AG10803 (cell line): ENCODE results near the gene MORF4L2.

Source experiments
- DNase-seq: peaks from one replicate; pipeline ENCODE4 v3.0.0; 2010; ENCODE audit warnings: low read depth
- H3K4me3 ChIP-seq: 2 replicates; pipeline ENCODE4 v1.5.1; 2011; ENCODE audit warnings: mild to moderate bottlenecking, low read length, control low read depth
- TF ChIP-seq, protein P1 (sequence below): conservative IDR thresholded peaks from 2 replicates; pipeline ENCODE4 v1.5.1; 2011; ENCODE audit warnings: mild to moderate bottlenecking, low read length, control low read depth, inconsistent platforms

Gene MORF4L2

DNA sequence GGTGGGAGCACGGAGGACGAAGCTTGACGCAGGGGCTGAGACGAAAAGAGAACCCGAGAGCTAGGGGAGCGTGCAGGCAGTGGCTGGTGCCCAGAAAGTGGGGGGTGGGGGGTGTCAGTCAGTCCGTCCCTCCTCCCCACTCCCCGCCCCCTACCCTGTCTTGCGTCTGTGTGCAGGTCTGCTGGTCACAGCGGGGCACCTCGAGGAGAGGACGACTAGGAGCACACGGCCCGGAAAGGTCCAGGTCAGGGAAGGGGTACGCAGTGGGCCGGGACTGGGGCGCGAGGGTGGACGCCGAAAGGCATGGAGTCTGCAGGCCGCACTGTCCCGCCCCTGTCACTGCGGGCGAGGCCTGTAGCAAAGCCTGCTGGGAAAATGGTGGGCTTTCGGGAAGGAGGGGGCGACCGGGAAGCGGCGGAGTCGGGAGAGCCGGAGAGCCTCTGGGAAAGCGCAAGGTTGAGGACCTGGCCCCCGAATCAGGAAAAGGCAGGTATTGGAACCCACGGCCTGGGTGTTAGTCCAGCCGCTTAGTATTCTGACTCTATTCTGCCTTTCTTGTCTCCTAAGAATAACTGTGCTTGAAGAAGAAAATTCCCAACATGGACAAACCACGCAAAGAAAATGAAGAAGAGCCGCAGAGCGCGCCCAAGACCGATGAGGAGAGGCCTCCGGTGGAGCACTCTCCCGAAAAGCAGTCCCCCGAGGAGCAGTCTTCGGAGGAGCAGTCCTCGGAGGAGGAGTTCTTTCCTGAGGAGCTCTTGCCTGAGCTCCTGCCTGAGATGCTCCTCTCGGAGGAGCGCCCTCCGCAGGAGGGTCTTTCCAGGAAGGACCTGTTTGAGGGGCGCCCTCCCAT is 57.0 kb downstream of the MORF4L2 start:
- DNase-seq: peak; percentile 66
- peak overlapping the region; percentile 71 for H3K4me3 ChIP-seq

DNA sequence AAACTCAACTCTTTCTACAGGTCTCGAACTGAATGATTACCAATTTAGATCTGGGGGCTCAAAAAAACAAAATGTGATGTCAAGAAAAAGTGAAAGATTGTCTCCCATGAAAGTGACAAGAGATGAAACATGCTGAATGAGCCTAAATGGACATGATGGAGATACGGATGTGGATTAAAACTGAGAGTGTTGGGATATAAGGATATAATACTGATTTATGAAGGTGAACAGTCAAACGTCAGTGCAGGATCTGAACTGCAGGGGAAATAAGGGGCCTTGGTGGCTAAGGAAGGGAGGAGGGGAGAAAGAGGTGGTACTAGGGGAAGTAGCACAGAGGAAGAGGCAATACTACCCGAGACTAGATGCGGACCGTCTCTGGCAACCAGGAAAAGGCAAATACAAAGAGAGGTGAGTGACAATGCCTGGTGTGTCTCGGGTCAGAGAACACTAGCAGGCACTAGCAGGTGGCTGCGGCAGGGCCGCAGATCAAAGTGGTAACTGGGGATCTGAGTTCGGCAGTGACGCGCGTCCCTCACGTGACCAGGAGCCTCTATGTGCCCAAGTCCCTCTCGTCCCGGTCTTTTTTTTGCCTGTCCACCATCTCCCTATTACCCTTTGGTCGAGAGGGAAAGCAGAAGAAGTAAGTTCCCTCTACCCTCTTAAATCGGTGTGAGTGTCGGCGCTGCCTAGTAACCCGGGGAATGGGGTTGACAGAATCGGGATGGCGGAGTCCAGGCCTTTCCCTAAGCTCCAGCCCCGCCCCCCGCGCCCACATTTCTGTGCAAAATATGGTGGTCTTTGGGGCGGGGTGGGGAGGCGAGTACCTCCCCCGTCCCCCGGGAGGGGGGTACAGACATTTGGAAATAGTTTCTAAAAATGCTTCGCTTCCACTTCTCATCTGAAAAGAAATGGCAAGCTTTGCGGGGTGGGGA is 57.8 kb downstream of the MORF4L2 start, which contains the start of gene TCEAL1:
Gene TCEAL1, plus strand, starts transcription at position 590 of the 932 bp plus-strand sequence. CDS start 942 bp downstream, outside the sequence.
- H3K4me3 ChIP-seq: peak within 1 kb of the TSS; percentile 71
- DNase-seq: no peak
- TF ChIP-seq, protein P1, sequence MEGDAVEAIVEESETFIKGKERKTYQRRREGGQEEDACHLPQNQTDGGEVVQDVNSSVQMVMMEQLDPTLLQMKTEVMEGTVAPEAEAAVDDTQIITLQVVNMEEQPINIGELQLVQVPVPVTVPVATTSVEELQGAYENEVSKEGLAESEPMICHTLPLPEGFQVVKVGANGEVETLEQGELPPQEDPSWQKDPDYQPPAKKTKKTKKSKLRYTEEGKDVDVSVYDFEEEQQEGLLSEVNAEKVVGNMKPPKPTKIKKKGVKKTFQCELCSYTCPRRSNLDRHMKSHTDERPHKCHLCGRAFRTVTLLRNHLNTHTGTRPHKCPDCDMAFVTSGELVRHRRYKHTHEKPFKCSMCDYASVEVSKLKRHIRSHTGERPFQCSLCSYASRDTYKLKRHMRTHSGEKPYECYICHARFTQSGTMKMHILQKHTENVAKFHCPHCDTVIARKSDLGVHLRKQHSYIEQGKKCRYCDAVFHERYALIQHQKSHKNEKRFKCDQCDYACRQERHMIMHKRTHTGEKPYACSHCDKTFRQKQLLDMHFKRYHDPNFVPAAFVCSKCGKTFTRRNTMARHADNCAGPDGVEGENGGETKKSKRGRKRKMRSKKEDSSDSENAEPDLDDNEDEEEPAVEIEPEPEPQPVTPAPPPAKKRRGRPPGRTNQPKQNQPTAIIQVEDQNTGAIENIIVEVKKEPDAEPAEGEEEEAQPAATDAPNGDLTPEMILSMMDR: no peak

More for the DNA sequence above, 57.0 kb downstream of the MORF4L2 start:
- TF ChIP-seq, protein P1: peak; percentile 63

DNA sequence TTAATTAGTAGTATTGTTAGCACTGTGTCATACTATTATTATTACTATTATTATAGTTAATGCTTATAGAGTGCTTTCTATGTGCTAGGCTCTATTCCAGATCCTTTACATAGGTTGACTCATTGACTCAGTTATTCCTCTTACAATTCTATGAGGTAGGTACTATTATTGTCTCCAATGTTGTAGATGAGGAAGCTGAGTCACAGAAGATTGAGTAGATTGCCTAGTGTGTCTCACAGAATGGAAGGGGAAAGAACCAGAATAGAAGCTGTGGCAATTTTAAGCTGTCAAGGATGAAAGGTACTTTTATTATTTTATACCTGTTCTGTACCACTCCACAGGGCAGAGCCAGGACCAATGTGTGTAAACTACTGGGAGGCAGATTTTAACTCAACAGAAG is 59.6 kb downstream of the MORF4L2 start:
- no peak overlapping the region for H3K4me3 ChIP-seq
- no peak for DNase-seq
- TF ChIP-seq, protein P1: no peak
